ENCODE results near the gene TMEM132D. TPM values are rescaled to one million over a fixed set of nuclear protein-coding genes. Genes with fewer than 3 reads are reported as not detected.

TMEM132D gene
- total and polyA plus RNA-seq, 2 donors (not counting 3 experiments of a cell fraction or from before 2014, with no cell fraction given) = not detected

- DNase-seq (ENCODE audit: low read depth, low spot score) (no peak), FAIRE-seq (no peak)
- Histone ChIP-seq H3K4me1 (ENCODE audit: control insufficient read depth, extremely low read depth, insufficient read depth, low read length) (no peaks in the 10 kb centered on the region), H3K27me3 (ENCODE audit: control insufficient read depth in 2 of 2, insufficient read depth in 2 of 2, low read length in 2 of 2) (no peaks in the 10 kb centered on the region), H3K9me1 (replicated peaks; ENCODE audit: control insufficient read depth, extremely low read depth, insufficient read depth, low read length) (no peaks in the 10 kb centered on the region), H3K79me2 (ENCODE audit: control insufficient read depth, insufficient read depth, low read length) (no peaks in the 10 kb centered on the region), H3K4me2 (ENCODE audit: insufficient read depth, low read length) (no peak overlapping the region), H3K4me3 (replicated peaks in 1 of 3; ENCODE audit: insufficient read depth in 1 of 3, low read depth in 1 of 3, low read length in 3 of 3) (no peak overlapping the region), H2AFZ (ENCODE audit: low read depth, low read length) (no peak overlapping the region), H4K20me1 (replicated peaks; ENCODE audit: control insufficient read depth, extremely low read depth, insufficient read depth, low read length) (no peaks in the 10 kb centered on the region), H3K9ac (replicated peaks; ENCODE audit: extremely low read depth, insufficient read depth, low read length) (no peak overlapping the region), H3K36me3 (ENCODE audit: control insufficient read depth in 2 of 2, extremely low read depth in 1 of 2, insufficient read depth in 2 of 2, low read length in 2 of 2) (no peaks in the 10 kb centered on the region), H3K9me3 (replicated peaks; ENCODE audit: control insufficient read depth, insufficient read depth, low read length) (peaks cover 9% of the 10 kb centered on the region), H3K27ac (ENCODE audit: insufficient read depth, low read depth, low read length) (no peak overlapping the region)
- dilution Hi-C loops (cut with MboI; ENCODE audit: extremely low pct_ligation_motif_present, low sequenced_read_pairs) (no loop called here), intact Hi-C loops (cut with micrococcal nuclease) (no loop called here)
- ChIA-PET CTCF (no interaction called here), POLR2A (no interaction called here)
- no TSS peak for BruUV-seq (replicated peaks)
- TF ChIP-seq FOS (IDR thresholded peaks at IDR 0.05; ENCODE audit: borderline replicate concordance, insufficient read depth, low read length) (no peak), EZH2 (IDR thresholded peaks at IDR 0.05; ENCODE audit: borderline replicate concordance, low read depth, low read length, severe bottlenecking) (no peak), GATA2 (IDR thresholded peaks at IDR 0.05; ENCODE audit: insufficient read depth, insufficient read length, low read depth, low read length) (no peak), MAX (IDR thresholded peaks at IDR 0.05; ENCODE audit: insufficient read depth, insufficient read length) (no peak), CTCF (IDR thresholded peaks at IDR 0.05; ENCODE audit: extremely low read depth in 1 of 2, insufficient read depth in 1 of 2, low read depth in 1 of 2, low read length in 2 of 2) (no peak), JUN (IDR thresholded peaks at IDR 0.05; ENCODE audit: borderline replicate concordance, insufficient read depth, insufficient read length, low read depth) (no peak), POLR2A (IDR thresholded peaks at IDR 0.05; ENCODE audit: low read depth, low read length) (no peak), MYC (IDR thresholded peaks at IDR 0.05; ENCODE audit: low read depth, low read length) (no peak)
Measured at GRCh38 chr12:129494766-129495165, 409.1 kb downstream of the TMEM132D start.
